Epithelial cell of proximal tubule (primary cell): ENCODE data around the gene NRSN2. TPM values are rescaled to one million over a fixed set of nuclear protein-coding genes. Genes with fewer than 3 reads are reported as not detected.
"Not testable (repeated sequence)": the region's sequence is repeated elsewhere in the genome, so short reads cannot be mapped to it uniquely, and the experiment has no call there.

Experiments
- DNase-seq: peaks from one replicate; pipeline ENCODE4 v3.0.0-alpha.2; 2011; ENCODE audit warnings: low read depth
- H3K4me3 ChIP-seq: 2 replicates; pipeline ENCODE4 v1.5.1; 2011; ENCODE audit warnings: low read depth, mild to moderate bottlenecking, low read length
- CTCF ChIP-seq: conservative IDR thresholded peaks from 2 replicates; pipeline ENCODE4 v1.5.1; 2012; ENCODE audit warnings: low read depth, mild to moderate bottlenecking, low read length
- total RNA-seq: library from RNA; depleted of rRNA; stranded (reverse); fragments of >200 nt; gene quantifications from 2 replicates; pipeline ENCODE4 v1.2.3, GENCODE V29; 2015

Gene NRSN2
- total RNA-seq, 1 donor from 2014 or later, result 52.4 TPM

- no peak for TF ChIP-seq CTCF
- no peak for DNase-seq
- no peak overlapping the region for H3K4me3 ChIP-seq
Measured at GRCh38 chr20:388034-388994, 41.4 kb downstream of the NRSN2 start.

GRCh38 chr20:389220-389619 lies 42.3 kb downstream of the NRSN2 start:
- DNase-seq, result no peak
- no peak for TF ChIP-seq CTCF
- H3K4me3 ChIP-seq, result no peak overlapping the region

GRCh38 chr20:391041-391711 lies 44.3 kb downstream of the NRSN2 start:
- DNase-seq, result no peak

GRCh38 chr20:393296-393695 lies 46.4 kb downstream of the NRSN2 start:
- not testable (repeated sequence) for DNase-seq, H3K4me3 ChIP-seq

More at GRCh38 chr20:391041-391711, 44.3 kb downstream of the NRSN2 start:
- TF ChIP-seq CTCF, result no peak
- no peak overlapping the region for H3K4me3 ChIP-seq

- DNase-seq, result no peak
- no peak overlapping the region for H3K4me3 ChIP-seq
- TF ChIP-seq CTCF, result no peak
Measured at GRCh38 chr20:396252-396618, 49.3 kb downstream of the NRSN2 start.

GRCh38 chr20:396619-397431 lies 49.9 kb downstream of the NRSN2 start:
- no peak overlapping the region for H3K4me3 ChIP-seq
- no peak for TF ChIP-seq CTCF
- no peak for DNase-seq
